Measurements from ENCODE around the gene EIF3A. TPM values are rescaled to one million over a fixed set of nuclear protein-coding genes. Genes with fewer than 3 reads are reported as not detected.

EIF3A gene, protein sequence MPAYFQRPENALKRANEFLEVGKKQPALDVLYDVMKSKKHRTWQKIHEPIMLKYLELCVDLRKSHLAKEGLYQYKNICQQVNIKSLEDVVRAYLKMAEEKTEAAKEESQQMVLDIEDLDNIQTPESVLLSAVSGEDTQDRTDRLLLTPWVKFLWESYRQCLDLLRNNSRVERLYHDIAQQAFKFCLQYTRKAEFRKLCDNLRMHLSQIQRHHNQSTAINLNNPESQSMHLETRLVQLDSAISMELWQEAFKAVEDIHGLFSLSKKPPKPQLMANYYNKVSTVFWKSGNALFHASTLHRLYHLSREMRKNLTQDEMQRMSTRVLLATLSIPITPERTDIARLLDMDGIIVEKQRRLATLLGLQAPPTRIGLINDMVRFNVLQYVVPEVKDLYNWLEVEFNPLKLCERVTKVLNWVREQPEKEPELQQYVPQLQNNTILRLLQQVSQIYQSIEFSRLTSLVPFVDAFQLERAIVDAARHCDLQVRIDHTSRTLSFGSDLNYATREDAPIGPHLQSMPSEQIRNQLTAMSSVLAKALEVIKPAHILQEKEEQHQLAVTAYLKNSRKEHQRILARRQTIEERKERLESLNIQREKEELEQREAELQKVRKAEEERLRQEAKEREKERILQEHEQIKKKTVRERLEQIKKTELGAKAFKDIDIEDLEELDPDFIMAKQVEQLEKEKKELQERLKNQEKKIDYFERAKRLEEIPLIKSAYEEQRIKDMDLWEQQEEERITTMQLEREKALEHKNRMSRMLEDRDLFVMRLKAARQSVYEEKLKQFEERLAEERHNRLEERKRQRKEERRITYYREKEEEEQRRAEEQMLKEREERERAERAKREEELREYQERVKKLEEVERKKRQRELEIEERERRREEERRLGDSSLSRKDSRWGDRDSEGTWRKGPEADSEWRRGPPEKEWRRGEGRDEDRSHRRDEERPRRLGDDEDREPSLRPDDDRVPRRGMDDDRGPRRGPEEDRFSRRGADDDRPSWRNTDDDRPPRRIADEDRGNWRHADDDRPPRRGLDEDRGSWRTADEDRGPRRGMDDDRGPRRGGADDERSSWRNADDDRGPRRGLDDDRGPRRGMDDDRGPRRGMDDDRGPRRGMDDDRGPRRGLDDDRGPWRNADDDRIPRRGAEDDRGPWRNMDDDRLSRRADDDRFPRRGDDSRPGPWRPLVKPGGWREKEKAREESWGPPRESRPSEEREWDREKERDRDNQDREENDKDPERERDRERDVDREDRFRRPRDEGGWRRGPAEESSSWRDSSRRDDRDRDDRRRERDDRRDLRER (N-terminal part only)
- 78.3 and 92.5 TPM in 2 replicates for total RNA-seq

DNA sequence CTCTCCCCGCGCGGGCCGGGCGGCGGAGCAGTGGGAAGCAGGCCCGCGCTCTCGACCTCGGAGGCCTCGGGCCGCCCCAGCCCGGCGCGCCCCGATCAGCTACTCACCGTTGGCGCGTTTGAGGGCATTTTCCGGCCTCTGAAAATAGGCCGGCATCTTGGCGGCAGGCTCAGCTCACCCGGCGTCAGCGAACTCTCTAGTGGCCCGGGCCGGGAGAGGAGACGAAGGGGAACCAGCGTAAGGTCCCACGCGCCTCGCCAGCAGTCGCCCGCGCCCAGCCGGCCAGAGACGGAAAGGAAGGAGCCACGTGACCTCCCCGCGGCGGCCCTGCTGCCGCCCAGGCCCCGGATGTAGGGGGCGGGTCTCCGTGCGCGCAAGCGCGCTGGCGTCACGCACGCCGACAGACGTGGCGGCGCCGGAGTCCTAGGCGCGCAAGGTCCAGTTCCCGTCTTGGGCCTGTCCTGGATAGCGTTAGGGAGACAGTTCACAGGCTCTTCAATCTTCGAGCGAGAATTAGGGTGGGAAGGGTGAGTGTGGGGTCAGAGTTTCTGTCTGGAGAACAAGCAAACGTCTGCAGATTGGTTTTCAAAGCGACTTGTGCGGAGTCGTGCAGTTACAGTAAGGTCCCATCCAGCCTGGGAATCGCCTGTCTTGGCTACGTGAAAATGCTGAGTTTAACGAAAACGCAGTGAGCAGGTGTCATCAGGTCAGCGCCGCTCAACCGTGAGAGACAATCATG is at the start of gene EIF3A:
Gene EIF3A, minus strand, starts transcription at position 297 of the 739 bp plus-strand sequence. Its CDS starts 141 bp downstream, at position 156.

DNA sequence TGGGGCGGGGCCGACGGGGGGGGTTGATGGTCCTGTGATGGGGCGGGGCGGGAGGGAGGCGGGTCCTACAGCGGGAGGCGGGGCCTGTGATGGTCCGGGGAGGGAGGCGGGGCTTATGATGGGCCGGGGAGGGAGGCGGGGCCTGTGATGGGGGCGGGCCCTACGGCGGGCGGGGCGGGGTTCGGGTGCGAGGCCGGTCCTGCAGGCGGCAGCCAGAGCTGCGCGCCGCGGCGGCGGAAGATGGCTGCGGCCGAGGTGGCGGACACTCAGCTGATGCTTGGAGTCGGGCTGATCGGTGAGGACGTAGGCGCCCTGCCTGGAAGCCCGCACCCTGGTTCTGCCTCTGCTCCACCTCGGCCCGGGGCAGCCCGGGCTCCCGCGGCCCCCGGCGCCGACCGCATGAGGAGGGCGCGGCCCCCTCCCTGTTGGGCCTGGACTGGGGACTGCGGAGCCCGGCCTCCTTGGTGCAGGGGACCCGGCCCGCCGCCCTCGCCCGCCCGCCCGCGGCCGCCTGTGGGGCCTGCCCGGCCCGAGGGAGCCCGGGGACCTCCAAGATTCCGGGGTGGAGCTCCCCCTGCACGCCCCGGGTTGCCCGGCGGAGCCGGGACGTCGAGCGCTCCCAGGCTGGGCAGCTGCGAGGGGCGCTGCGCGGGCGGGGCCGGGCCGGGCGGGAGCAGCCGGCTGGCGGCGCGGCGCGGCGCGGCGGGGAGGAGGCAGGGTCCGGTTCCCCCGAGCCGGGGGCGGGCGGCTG is 23.5 kb upstream of the EIF3A start, which contains the start of gene DENND10:
Gene DENND10, plus strand, starts transcription at position 211 of the 751 bp plus-strand sequence. Its CDS starts 30 bp downstream, at position 241.

DNA sequence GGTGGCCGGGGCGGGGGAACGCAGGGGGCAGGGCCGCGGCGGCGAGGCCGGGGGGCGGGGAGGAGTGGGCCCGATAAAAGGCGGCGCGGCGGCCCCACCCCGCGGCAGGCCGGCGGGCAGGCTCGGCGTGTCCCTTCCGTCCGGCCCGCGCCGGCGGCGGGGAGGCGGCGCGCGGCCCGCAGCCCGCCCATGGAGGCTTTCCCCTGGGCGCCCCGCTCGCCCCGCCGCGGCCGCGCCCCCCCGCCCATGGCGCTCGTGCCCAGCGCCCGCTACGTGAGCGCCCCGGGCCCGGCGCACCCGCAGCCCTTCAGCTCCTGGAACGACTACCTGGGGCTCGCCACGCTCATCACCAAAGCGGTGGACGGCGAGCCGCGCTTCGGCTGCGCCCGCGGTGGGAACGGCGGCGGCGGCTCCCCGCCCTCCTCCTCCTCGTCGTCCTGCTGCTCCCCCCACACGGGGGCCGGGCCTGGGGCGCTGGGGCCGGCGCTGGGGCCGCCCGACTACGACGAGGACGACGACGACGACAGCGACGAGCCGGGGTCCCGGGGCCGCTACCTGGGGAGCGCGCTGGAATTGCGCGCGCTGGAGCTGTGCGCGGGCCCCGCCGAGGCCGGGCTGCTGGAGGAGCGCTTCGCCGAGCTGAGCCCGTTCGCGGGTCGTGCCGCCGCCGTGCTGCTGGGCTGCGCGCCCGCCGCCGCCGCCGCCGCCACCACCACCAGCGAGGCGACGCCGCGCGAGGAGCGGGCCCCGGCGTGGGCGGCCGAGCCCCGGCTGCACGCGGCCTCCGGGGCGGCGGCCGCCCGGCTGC is 50.8 kb downstream of the EIF3A start, which contains the start of gene NANOS1:
Gene NANOS1, plus strand, starts transcription at position 102 of the 808 bp plus-strand sequence. Its CDS starts 88 bp downstream, at position 190.

Other genes with a start within 250 kb of the EIF3A start
- gene NANOS1, start 51.1 kb downstream of the EIF3A start, total RNA-seq, result 0.99 and 4.0 TPM in 2 replicates
- 43.0 and 46.1 TPM in 2 replicates for gene DENND10, start 23.3 kb upstream of the EIF3A start, total RNA-seq
- gene SFXN4, start 84.9 kb upstream of the EIF3A start, total RNA-seq, result 26.2 and 26.7 TPM in 2 replicates
- gene PRDX3, start 98.0 kb upstream of the EIF3A start, total RNA-seq, result 157 and 169 TPM in 2 replicates
- 6.2 and 6.4 TPM in 2 replicates for gene GRK5, start 126.8 kb upstream of the EIF3A start, total RNA-seq

Measured in airway epithelial cell (primary cell).